Measurements from ENCODE around the gene PDLIM5.
"Not testable (repeated sequence)": the region's sequence is repeated elsewhere in the genome, so short reads cannot be mapped to it uniquely, and the experiment has no call there.

Gene PDLIM5

DNA sequence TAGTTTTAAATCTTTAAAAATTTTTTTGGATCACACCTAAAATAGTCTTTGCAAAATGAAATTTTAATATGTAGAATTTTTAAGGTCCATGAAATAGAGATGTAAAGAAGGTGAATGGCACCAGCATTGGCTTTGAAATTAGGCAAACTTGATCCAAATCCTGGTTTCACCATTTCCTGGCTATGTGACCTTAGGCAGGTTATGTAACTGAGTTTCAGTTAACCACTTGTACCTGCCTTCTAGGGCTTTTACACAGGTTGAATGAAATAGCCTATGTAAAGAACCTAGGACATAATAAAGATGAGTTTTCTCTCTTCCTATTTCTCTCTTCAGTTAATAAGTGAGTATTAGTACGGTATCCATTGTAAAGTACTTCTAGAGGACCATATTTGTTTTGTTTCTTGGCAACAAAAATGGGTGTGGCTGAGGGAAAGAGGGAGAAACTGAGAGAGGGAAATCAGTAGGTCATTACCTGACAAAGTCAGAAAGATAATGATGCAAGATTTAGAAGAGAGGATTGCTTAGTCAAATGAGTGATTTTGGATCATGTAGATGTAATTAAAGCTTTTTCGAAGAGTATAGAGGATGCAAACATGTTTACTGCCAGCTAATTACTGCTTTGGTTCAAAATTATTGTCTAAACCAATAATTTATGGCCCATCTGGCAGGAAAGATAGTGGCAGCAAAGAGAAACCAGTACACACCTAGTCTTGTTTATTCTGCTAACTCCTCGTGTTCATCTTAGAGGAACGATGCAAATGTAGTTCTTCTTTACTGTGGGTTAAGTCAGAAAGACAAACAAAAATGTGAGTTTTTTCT is 81.9 kb downstream of the PDLIM5 start:
- DNase-seq: peak in 1 of 2 experiments; percentile 9

DNA sequence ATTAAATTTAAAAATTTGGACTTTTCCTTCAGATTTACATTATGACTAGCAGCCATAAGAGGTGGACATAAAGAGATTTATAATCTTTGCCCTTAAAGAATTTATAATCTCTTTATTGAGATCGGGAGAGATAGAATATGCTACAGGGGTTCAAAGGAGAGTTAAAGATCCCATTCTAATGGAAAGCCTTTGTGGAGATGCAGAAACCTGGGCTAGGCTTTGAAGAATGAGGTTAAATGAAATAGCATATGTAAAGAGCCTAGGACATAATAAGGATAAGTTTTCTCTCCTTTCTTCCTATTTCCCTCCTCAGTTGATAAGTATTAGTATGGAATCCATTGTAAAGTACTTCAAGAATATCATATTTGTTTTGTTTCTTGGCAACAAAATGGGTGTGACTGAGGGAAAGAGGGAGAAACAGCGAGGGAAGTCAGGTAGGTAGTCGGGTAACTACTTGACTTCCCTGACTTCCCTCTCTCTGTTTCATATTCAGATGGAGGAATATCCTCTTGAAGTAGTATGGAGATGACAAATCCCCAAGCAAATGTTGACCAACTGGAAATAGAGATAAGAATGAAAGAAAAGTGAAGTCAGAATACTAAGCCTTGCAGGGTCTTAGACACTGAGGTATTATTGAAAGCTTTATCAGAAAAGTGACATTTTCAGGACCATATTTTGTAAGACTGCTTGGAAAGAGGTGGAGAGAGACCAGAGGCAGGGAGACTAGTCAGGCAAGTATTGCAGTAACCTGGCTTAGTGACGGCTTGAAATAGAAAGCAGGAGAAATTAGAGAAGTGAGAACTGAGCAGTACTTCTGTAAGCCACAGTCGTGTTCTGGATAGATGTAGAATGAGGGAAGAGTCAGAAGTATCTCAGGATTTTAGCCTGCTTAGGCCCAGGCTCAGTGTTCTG is 82.9 kb downstream of the PDLIM5 start:
- DNase-seq: no peak

DNA sequence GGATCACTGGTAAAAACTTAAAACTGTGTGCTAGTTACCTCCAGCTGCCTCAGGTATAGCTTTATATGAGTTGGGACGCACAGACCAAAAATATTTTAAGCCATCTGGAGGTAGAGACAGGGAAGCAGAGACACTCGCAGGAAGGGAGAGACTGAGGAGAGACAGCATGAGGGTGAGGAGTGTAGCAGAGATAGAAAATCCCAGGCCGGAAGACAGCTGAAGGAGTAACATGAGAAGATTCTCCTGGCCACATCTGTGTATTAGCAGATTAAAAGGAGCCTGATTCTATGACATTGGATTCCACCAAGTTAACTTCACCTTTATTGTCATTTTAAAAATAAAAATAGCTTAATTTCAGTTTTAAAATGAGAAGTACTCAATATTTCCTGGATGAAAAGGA is 84.3 kb downstream of the PDLIM5 start:
- DNase-seq: no peak

GRCh38 chr4:94536649-94537469 is 85.1 kb downstream of the PDLIM5 start:
- DNase-seq: no peak

DNA sequence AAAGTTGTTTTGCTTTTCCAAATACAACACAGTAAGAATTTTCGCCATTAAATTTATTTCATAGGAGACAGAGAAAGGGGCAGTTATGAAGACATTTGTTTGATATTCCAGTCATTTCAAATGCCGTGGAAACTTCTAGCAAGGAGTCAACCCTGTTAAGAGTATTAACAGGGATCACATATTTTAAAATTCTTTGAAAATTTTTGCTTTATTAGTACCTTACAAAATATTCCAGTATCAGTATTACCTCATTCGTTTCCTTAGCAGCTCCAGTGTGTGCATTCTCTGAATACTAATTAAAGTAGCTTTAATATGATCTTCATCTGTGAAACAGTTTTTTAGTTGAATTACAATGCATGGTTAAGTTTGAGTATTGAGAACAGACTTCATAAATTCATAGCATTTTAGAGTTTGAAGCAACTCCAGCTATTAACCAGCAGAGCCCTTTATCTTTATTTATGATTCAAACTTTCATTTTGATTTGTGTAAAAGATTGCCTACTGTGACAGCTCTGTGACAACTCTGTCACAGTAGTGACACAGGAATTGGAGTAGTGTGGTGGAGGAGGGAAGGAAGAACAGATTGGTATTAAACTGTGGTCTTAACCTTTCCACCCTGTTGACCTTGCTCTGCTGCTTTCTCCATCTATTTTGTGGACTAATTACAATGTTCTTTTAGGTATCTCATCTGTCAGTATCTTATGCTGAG is 86.3 kb downstream of the PDLIM5 start:
- no peak for DNase-seq

DNA sequence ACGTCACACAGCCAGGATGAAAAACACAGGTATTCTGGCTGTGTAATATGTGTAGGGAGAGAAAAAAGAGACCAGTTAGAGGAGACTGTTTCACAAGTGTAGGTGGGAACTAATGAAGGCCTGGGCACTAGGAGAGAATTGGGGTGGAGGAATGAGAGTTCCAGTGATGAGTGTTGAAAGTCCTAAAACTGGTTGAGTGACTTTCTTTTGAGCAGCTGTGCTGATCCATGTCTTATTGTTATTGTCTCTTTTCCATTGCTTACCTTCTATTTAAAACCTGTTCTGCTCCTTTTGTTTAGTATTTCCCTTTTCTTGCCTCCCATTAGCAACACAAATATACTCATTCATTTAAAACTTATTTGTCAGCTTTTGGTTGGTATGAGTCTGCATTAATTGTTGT is 88.7 kb downstream of the PDLIM5 start:
- peak in 1 of 2 experiments; percentile 4 for DNase-seq

DNA sequence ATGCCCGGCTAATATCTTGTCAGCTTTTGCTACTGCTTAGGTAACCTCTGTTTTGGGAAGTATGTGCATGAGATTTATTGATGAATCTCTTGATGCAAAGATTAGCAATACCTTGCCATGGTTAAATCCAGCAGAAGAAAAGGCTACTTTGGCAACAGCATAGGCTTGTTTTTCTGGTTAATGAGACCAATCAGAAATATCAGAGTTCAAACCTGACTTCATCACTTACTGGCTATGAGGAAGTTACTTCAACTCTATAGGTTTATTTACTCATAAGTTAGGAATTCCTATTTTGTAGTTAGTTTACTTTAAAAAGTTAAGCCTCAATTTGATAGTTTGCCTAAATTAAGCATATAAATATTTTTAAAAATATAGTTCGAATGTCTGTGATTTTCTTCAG is 93.1 kb downstream of the PDLIM5 start:
- DNase-seq: no peak

DNA sequence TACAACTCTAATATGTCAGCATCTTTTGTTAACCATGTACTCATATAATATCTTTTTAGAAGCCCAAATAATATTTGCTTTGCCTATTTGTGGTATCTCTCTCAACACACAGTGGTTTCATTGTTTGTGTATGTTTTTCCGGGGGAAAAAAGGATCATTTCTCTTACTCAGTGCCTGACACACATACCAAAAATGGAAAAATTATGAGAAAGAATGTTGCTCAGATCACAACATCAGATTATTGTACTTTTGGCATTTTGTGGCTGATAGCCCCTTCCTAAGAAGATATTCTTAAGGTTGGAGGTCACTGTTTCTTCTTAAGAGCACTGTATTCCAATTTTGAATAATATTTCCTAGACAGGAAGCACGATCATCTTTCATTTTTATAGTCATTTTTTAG is 93.6 kb downstream of the PDLIM5 start:
- DNase-seq: no peak

GRCh38 chr4:94546949-94547348 is 95.2 kb downstream of the PDLIM5 start:
- DNase-seq: no peak

- no peak for DNase-seq
These were observed 96.8 kb downstream of the PDLIM5 start for GRCh38 chr4:94548571-94548970.

DNA sequence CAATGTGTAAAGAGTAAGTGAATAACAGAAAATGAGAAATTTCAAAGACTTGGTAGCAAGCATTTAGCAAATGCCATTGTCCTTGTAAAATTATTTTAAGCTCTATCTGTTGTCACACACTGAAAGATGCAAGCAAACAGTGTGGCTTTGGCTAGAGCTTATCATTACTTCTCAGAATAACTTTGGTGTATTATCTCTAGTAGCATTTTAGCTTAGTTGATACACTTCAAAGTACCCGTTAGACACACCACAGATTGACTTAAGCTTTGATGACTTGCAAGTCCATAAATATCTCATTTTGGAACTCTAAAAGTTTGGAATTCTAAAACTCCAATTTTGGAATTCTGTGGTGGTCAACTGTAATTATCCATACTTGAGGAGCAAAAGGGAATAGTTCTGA is 98.6 kb downstream of the PDLIM5 start:
- DNase-seq: no peak

- DNase-seq: no peak
These were observed 99.1 kb downstream of the PDLIM5 start for GRCh38 chr4:94550851-94551250.

DNA sequence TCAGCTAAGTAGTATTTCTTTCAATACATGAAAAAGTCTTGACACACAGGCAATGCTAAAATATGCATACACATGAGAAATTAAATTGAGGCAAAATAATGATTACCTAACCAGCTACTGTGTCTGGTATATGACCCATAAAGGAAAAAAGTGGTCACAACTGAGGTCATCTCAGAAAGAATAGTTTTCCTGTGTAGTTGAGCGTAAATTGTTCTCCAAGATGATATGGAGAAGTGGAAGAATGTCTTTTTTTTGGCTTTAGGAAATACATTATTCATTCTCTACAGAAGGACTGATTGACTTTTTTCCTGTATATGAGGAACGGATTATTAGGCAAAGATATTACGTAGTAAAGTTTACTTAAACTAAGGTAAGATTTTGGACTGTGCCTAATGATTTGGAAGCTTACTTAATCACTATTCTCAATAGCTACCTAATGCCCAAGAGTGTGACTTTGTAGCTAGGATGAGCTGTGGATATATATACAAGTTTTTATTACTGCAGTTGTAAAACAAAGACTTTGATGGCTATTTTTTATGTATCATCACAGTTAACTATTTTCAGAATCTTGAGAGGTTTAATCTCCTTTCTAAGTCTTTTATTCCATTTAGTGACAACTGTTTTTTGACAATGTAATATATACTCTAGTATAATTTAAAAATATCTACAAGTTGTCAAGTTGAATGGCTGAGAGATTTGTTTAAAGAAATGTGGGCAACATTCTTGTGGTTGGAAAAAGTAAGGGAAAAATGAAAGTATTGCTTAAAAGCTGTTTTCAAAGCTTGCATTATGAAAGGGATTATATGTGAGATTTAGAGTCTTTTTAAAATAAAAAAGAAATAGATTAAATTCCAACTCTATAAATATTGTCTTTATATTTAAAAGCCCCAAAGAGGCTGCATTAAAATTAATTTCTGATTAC is 100.2 kb downstream of the PDLIM5 start:
- DNase-seq: no peak

- DNase-seq: not testable (repeated sequence)
These were observed 104.3 kb downstream of the PDLIM5 start for GRCh38 chr4:94556047-94556446.

DNA sequence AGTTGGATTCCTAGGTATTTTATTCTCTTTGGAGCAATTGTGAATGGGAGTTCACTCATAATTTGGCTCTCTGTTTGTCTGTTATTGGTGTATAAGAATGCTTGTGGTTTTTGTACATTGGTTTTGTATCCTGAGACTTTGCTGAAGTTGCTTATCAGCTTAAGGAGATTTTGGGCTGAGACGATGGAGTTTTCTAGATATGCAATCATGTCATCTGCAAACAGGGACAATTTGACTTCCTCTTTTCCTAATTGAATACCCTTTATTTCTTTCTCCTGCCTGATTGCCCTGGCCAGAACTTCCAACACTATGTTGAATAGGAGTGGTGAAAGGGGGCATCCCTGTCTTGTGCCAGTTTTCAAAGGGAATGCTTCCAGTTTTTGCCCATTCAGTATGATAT is 105.9 kb downstream of the PDLIM5 start:
- DNase-seq: not testable (repeated sequence)

DNA sequence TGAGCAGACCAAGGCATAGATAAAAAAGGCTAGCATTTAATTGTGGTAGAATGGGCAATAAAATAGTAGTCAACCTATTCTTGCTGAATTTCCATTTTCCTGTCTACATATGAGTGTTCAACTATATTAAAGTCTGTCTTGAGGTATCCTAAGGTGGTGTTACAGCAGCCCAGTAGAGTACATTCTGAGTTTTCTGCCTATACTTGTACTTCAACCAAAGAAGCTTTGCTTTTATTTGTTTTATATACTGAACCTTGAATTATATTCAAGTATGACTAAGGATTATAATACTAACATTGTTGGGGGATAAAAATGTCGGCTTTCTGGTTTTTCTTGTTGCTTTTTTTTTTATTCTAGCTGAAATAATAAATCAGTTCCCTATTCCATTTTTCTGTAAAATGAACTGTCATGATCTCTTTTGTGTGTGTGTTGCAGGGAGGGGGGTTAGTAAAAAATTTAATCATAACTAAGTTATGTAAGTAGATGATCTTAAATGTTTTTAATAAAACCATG is 106.7 kb downstream of the PDLIM5 start:
- no peak for DNase-seq

DNA sequence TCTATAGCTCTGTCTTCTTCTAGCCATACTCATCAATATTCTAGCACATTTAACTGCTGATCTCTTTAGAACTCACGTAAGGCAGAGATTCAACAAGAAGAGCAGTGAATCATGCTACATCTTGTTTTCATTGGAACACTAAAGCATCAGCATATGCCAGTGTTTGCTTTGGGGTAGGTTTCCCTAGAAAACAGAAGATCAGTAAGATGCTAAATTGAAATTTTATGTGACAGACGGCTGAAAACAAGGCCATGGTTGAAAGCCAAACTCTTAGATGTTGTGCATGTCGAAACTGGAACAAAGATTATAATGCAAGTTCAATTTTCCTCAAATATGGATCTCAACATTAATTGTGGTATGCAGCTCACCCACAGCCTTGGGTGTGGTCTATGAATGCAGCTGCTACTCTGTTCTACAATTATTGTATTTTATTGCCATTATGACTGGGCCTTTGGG is 107.6 kb downstream of the PDLIM5 start:
- DNase-seq: no peak

DNA sequence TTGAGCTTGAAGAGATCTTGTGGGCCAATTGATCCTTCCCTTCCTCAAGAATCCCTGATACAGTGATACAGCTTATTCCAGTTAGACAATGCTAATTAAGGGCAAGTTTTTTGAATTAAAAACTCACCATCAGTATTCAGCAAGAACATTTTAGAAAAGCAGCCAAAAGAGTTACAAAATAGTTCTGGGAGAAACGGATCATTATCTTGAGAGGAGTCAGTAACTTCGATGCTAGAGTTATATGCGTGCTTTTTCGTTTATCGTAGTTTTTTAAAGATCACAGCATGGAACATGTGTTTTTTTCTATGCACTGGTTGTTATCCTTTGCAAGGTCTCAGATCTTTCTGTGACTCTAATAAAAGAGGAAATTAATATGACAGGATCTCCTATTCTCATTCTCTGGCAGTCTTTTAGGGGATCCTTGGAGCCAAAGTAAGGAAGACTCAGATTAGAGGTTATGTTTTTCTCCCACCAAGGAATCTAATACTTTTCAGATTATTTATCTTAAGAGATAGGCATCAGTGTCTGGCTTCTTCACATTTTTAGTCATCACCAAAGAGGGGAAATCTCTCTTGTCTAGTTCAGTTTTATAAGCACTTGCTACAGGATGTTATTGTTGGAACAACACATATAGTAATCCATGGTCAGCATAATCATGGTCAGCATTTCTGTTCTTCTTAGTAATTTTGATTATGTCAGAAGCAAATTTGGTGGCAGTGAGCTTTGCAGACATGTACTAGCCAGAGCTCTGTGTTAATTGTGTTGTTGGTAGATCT is 109.7 kb downstream of the PDLIM5 start:
- no peak for DNase-seq

- no peak for DNase-seq
These were observed 110.5 kb downstream of the PDLIM5 start for GRCh38 chr4:94562285-94562684.

DNA sequence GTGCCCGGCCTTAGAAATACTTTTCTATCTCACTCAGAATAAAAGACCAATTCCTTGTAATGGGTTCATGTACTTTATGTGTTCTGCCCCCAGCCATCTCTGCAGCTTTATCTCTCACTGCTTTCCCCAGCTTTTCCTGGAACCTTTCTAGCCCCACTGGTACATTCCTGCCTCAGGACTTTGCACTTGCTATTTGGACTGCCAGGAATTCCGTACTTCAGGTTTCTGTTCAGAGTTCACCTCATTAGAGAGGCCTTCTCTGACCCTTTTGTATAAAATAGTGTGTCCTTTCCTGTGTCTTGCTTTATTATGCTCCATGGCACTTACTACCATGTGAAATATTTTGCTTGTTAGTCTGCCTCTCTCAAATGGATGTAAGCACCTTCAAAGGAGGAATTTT is 112.5 kb downstream of the PDLIM5 start:
- DNase-seq: no peak

Measured in NCI-H2081 (cell line).